COR-L47 (cell line): ENCODE measurements around the gene MAP3K13.

Source experiments
- DNase-seq: peaks from one replicate; lab custom pipeline; 2025; lab: John Stamatoyannopoulos, UW

MAP3K13 gene

GRCh38 chr3:185508335-185508991 is 145.5 kb downstream of the MAP3K13 start:
- DNase-seq, result no peak

GRCh38 chr3:185511711-185512110 is 148.8 kb downstream of the MAP3K13 start:
- no peak for DNase-seq

GRCh38 chr3:185517387-185518130 is 154.6 kb downstream of the MAP3K13 start:
- DNase-seq, result no peak

GRCh38 chr3:185519021-185519420 is 156.1 kb downstream of the MAP3K13 start:
- DNase-seq, result peak; percentile 18

GRCh38 chr3:185521349-185522138 is 158.6 kb downstream of the MAP3K13 start:
- DNase-seq, result no peak

GRCh38 chr3:185526349-185526951 is 163.5 kb downstream of the MAP3K13 start:
- DNase-seq, result no peak

GRCh38 chr3:185527364-185527763 is 164.4 kb downstream of the MAP3K13 start:
- no peak for DNase-seq

GRCh38 chr3:185528532-185528931 is 165.6 kb downstream of the MAP3K13 start:
- no peak for DNase-seq

GRCh38 chr3:185530856-185531255 is 167.9 kb downstream of the MAP3K13 start:
- DNase-seq, result no peak

- DNase-seq, result no peak
Observed at GRCh38 chr3:185532901-185533300, 170.0 kb downstream of the MAP3K13 start.

GRCh38 chr3:185534511-185534910 is 171.6 kb downstream of the MAP3K13 start:
- DNase-seq, result no peak

GRCh38 chr3:185537369-185537970 is 174.5 kb downstream of the MAP3K13 start:
- no peak for DNase-seq
